ENCODE measurements around the gene PFDN1. TPM values are rescaled to one million over a fixed set of nuclear protein-coding genes. Genes with fewer than 3 reads are reported as not detected.
A peak's percentile ranks its signal among the peaks of the same experiment; 100 is the strongest.

PFDN1 gene
- total and polyA plus RNA-seq, 9 of the 15 experiments (the other 6 are each of a cell fraction or from before 2014, with no cell fraction given), result 45.5 to 215 (median 78.0) TPM

DNA sequence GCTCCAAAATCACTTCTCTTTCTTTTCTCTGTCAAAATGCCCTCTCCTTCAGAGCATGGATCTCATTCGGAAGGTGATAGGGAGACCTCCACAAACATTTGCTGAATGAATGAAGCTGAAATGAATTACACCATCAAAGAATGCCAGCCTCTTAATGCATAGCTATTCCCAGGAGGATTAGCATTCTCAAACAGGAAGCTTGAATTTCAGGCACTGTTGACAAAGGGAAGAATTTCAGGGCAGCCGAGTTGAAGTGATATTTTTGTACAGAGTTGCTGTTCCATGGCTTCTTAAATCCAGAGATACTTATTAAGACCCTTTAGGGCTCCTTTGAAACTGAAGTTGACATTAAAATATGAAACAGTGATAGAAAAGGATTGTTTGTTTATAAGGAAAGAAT lies 24.7 kb upstream of the PFDN1 start:
- peaks cover 0 to 4% of the 10 kb centered on the region in 2 experiments; a peak in 2 of 5 replicates for H3K27me3 ChIP-seq (ENCODE audit: control insufficient read depth in 2 of 2, insufficient read depth in 2 of 2, low read length in 2 of 2)
- H3K4me1 ChIP-seq (replicated peaks in 1 of 2; ENCODE audit: control insufficient read depth in 2 of 2, insufficient read depth in 2 of 2, low read length in 2 of 2), result no peaks in the 10 kb centered on the region
- no peaks in the 10 kb centered on the region for H3K79me2 ChIP-seq (ENCODE audit: control insufficient read depth, insufficient read depth, low read length)
- intact Hi-C loops (cut with micrococcal nuclease) (no loop called here), in situ Hi-C loops (cut with MboI) (no loop called here)
- BruUV-seq (replicated peaks), result no TSS peak
- no peak overlapping the region for H3K4me2 ChIP-seq (ENCODE audit: insufficient read depth, low read length)
- no peaks in the 10 kb centered on the region for H3K9me1 ChIP-seq (ENCODE audit: control insufficient read depth, insufficient read depth, low read length)
- H3K9ac ChIP-seq (ENCODE audit: insufficient read depth in 1 of 2, low read depth in 2 of 2, low read length in 2 of 2), result no peak overlapping the region
- H3K9me3 ChIP-seq (replicated peaks; ENCODE audit: control insufficient read depth, insufficient read depth, low read depth, low read length), result no peaks in the 10 kb centered on the region
- no peak for ATAC-seq
- peak; percentile 32 for FAIRE-seq
- H3K27ac ChIP-seq (ENCODE audit: extremely low read depth, low read depth, low read length), result no peak overlapping the region
- no peak for TF ChIP-seq ZNF766 (CRISPR knock-in tag; conservative IDR thresholded peaks at IDR 0.05)
- no peak for TF ChIP-seq NEUROD1 (IDR thresholded peaks at IDR 0.05; ENCODE audit: borderline replicate concordance, low read depth, low read length, partially characterized antibody)
- TF ChIP-seq, protein P1, sequence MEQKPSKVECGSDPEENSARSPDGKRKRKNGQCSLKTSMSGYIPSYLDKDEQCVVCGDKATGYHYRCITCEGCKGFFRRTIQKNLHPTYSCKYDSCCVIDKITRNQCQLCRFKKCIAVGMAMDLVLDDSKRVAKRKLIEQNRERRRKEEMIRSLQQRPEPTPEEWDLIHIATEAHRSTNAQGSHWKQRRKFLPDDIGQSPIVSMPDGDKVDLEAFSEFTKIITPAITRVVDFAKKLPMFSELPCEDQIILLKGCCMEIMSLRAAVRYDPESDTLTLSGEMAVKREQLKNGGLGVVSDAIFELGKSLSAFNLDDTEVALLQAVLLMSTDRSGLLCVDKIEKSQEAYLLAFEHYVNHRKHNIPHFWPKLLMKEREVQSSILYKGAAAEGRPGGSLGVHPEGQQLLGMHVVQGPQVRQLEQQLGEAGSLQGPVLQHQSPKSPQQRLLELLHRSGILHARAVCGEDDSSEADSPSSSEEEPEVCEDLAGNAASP (IDR thresholded peaks at IDR 0.05), result no peak
- H3K36me3 ChIP-seq (ENCODE audit: control insufficient read depth, insufficient read depth, low read length), result no peaks in the 10 kb centered on the region
- ChIA-PET CTCF (ENCODE audit: low intra/inter-chr PET ratio) (no interaction called here), POLR2A (interaction anchor here (1.0 to 1.3 kb wide), 2 partner anchors 11 to 23 kb away, joined by 3 to 5 read pairs; no protein-coding TSS in a partner anchor)
- DNase-seq (ENCODE audit: extremely low read depth in 1 of 4, low spot score in 3 of 4), result no peak
- 18% methylated on average over 2 of the region's 2 CpGs for WGBS (ENCODE audit: insufficient coverage, low coverage, missing lambda C conversion rate)
- H4K20me1 ChIP-seq (replicated peaks; ENCODE audit: control insufficient read depth, insufficient read depth, low read length), result no peaks in the 10 kb centered on the region
- H2AFZ ChIP-seq (ENCODE audit: low read depth, low read length), result no peak overlapping the region
- no peak overlapping the region for H3K4me3 ChIP-seq

DNA sequence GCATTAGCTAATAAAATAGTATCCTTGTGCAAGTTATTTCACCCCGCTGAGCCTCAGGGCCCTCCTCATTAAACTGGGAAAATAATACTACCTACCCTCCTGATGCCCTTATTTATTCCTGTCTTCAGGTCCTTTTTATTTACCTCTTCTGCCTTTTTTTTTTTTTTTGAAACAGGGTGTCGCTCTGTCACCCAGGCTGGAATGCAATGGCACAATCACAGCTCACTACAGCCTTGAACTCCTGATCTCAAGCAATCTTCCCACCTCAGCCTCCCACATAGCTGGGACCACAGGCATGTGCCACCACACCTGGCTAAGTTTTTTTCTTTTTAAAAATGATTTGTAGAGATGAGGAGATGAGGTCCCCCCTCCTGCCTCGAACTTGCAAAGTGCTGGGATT lies 22.6 kb upstream of the PFDN1 start:
- Histone ChIP-seq H2AFZ (ENCODE audit: low read depth, low read length) (no peak overlapping the region), H3K79me2 (ENCODE audit: control insufficient read depth, insufficient read depth, low read length) (no peaks in the 10 kb centered on the region), H3K27me3 (ENCODE audit: control insufficient read depth in 2 of 2, insufficient read depth in 2 of 2, low read length in 2 of 2) (peaks cover 0 to 4% of the 10 kb centered on the region in 2 experiments; a peak in 2 of 5 replicates), H3K4me2 (ENCODE audit: insufficient read depth, low read length) (no peak overlapping the region), H3K4me1 (replicated peaks in 1 of 2; ENCODE audit: control insufficient read depth in 2 of 2, insufficient read depth in 2 of 2, low read length in 2 of 2) (no peaks in the 10 kb centered on the region), H3K9me1 (ENCODE audit: control insufficient read depth, insufficient read depth, low read length) (no peaks in the 10 kb centered on the region), H3K4me3 (no peak overlapping the region), H3K9me3 (replicated peaks; ENCODE audit: control insufficient read depth, insufficient read depth, low read depth, low read length) (no peaks in the 10 kb centered on the region), H3K36me3 (ENCODE audit: control insufficient read depth, insufficient read depth, low read length) (no peaks in the 10 kb centered on the region), H3K9ac (ENCODE audit: insufficient read depth in 1 of 2, low read depth in 2 of 2, low read length in 2 of 2) (no peak overlapping the region), H3K27ac (ENCODE audit: extremely low read depth, low read depth, low read length) (no peak overlapping the region), H4K20me1 (replicated peaks; ENCODE audit: control insufficient read depth, insufficient read depth, low read length) (no peaks in the 10 kb centered on the region)
- BruUV-seq (replicated peaks), result no TSS peak
- in situ Hi-C loops (cut with MboI), result no loop called here
- ATAC-seq (no peak), DNase-seq (ENCODE audit: extremely low read depth in 1 of 4, low spot score in 3 of 4) (no peak), FAIRE-seq (no peak)
- TF ChIP-seq ZNF583 (CRISPR knock-in tag; IDR thresholded peaks at IDR 0.05) (no peak), TBP (optimal IDR thresholded peaks at IDR 0.05; ENCODE audit: low read depth, low read length) (no peak), HDGF (IDR thresholded peaks at IDR 0.05) (no peak), MCM5 (IDR thresholded peaks at IDR 0.05; ENCODE audit: low read depth) (no peak), MYBL2 (IDR thresholded peaks at IDR 0.05; ENCODE audit: low read depth) (no peak), MYBL2 (CRISPR knock-in tag; IDR thresholded peaks at IDR 0.05; ENCODE audit: borderline replicate concordance) (no peak), ZFP30 (CRISPR knock-in tag; IDR thresholded peaks at IDR 0.05; ENCODE audit: borderline replicate concordance) (no peak), HEY1 (CRISPR knock-in tag; IDR thresholded peaks at IDR 0.05; ENCODE audit: borderline replicate concordance) (no peak), GABPB2 (CRISPR knock-in tag; conservative IDR thresholded peaks at IDR 0.05) (no peak), HIVEP1 (CRISPR knock-in tag; IDR thresholded peaks at IDR 0.05) (no peak), SPI1 (IDR thresholded peaks at IDR 0.05; ENCODE audit: borderline replicate concordance, low read depth, low read length) (no peak), KLF6 (CRISPR knock-in tag; IDR thresholded peaks at IDR 0.05; ENCODE audit: borderline replicate concordance) (no peak), CXXC5 (CRISPR knock-in tag; IDR thresholded peaks at IDR 0.05) (no peak)
- ChIA-PET CTCF (ENCODE audit: low intra/inter-chr PET ratio) (no interaction called here), POLR2A (interaction anchor here (0.6 to 1.2 kb wide), 3 partner anchors 12 to 27 kb away, joined by 3 to 4 read pairs (median 3); no protein-coding TSS in a partner anchor)
- intact Hi-C loops (cut with micrococcal nuclease), result no loop called here
- WGBS (ENCODE audit: insufficient coverage, low coverage, missing lambda C conversion rate), result 5% methylated on average over 2 of the region's 3 CpGs

Data from K562 (cell line).